Kidney (tissue), 14 donors: ENCODE measurements around the gene PGLYRP3. TPM values are rescaled to one million over a fixed set of nuclear protein-coding genes. Genes with fewer than 3 reads are reported as not detected.

Source experiments
- DNase-seq, 5 donors: peaks; one replicate each; pipeline ENCODE4 v3.0.0-alpha.2; 2013 to 2020
- FAIRE-seq: peaks from 2 replicates; lab custom pipeline; 2012; peaks lifted over from hg19 to GRCh38; lab: Jason Lieb, UNC
- H3K27ac ChIP-seq, 2 donors: one replicate each; pipeline ENCODE4 v1.7.0; 2013; ENCODE audit warnings: low read depth in 2 of 2, low read length in 2 of 2, inconsistent platforms in 1 of 2
- H3K27me3 ChIP-seq: one replicate; pipeline ENCODE4 v1.7.1; 2013; ENCODE audit warnings: low read length, inconsistent platforms; ENCODE audit not compliant: control insufficient read depth, insufficient read depth
- H3K36me3 ChIP-seq, 3 donors: one replicate each; pipeline versions ENCODE4 v1.7.0 to v1.7.1; 2013; ENCODE audit warnings: low read length in 3 of 3, control low read depth in 1 of 3, inconsistent platforms in 1 of 3; ENCODE audit not compliant: insufficient read depth in 3 of 3, control insufficient read depth in 2 of 3
- H3K4me1 ChIP-seq, 3 donors: one replicate each; pipeline versions ENCODE4 v1.7.0 to v1.7.1; 2013; ENCODE audit warnings: low read length in 3 of 3, inconsistent platforms in 1 of 3, low read depth in 1 of 3; ENCODE audit not compliant: control insufficient read depth in 2 of 3, insufficient read depth in 2 of 3
- H3K4me3 ChIP-seq, 3 donors: one replicate each; pipeline versions ENCODE4 v1.7.0 to v1.8.1; 2013; ENCODE audit warnings: low read length in 3 of 3, control low read depth in 1 of 3, inconsistent platforms in 1 of 3
- H3K9ac ChIP-seq, 3 donors: one replicate each; pipeline versions ENCODE4 v1.7.0 to v1.7.1; 2013; ENCODE audit warnings: low read length in 3 of 3, control low read depth in 1 of 3, inconsistent platforms in 1 of 3
- H3K9me3 ChIP-seq, 3 donors: one replicate each; pipeline versions ENCODE4 v1.7.0 to v1.7.1; 2013; ENCODE audit warnings: low read length in 3 of 3, control low read depth in 1 of 3, inconsistent platforms in 1 of 3; ENCODE audit not compliant: control insufficient read depth in 2 of 3, insufficient read depth in 1 of 3
- CTCF ChIP-seq: IDR thresholded peaks from 3 replicates; pipeline ENCODE4 v1.5.1; 2012; ENCODE audit warnings: mild to moderate bottlenecking, moderate library complexity, borderline replicate concordance; ENCODE audit not compliant: insufficient read depth; ENCODE audit errors: extremely low read depth
- intact Hi-C: fragments of 100-400 bp; cut with DNase I; formaldehyde crosslinking; loops from one replicate; pipeline ENCODE4 v1.11.1; 2022
- polyA plus RNA-seq: library from polyadenylated mRNA; stranded (reverse); fragments of 350-450 nt; fragmentation: Illumina TruSeq; extraction: RNeasy Lipid Tissue Mini Kit (QIAGEN cat#74804); gene quantifications from one replicate; pipeline ENCODE4 v1.2.3, GENCODE V29; 2014; ENCODE audit warnings: low read depth, low replicate concordance; ENCODE audit not compliant: insufficient read depth
- total RNA-seq: library from RNA; stranded (reverse); fragmentation: NEBNext Ultra II Directional; extraction: Animal tissue kit (Norgen Biotek cat#: 25700); gene quantifications from one replicate; pipeline ENCODE4 v1.2.1, GENCODE V29; 2021
- donor health status: control.
- donor health status: control.
- donor health status: control.
- donor health status: control.
- donor health status: control.
- donor health status: DM: yes; HTN: yes; CAD: no.
- donor health status: Normal renal cell carcinoma (clear cell type).

The PGLYRP3 gene
- total and polyA plus RNA-seq, 2 donors from 2014 or later: not detected

- no peak for TF ChIP-seq CTCF
- no peak for FAIRE-seq
- Histone ChIP-seq H3K27me3 (no peaks in the 10 kb centered on the region), H3K4me3 (no peak overlapping the region), H3K27ac (no peak overlapping the region), H3K9ac (no peak overlapping the region), H3K9me3 (no peaks in the 10 kb centered on the region), H3K4me1 (no peaks in the 10 kb centered on the region), H3K36me3 (no peaks in the 10 kb centered on the region)
- intact Hi-C loops: no loop called here
- no peak for DNase-seq
Observed at GRCh38 chr1:153271711-153272110, 41.0 kb downstream of the PGLYRP3 start.

- Histone ChIP-seq H3K9ac (no peak overlapping the region), H3K4me1 (peaks cover 0 to 4% (median 4%) of the 10 kb centered on the region in 3 donors), H3K36me3 (no peaks in the 10 kb centered on the region), H3K27me3 (peaks cover 14% of the 10 kb centered on the region), H3K4me3 (no peak overlapping the region), H3K9me3 (no peaks in the 10 kb centered on the region), H3K27ac (no peak overlapping the region)
- no peak for TF ChIP-seq CTCF
- FAIRE-seq (no peak), DNase-seq (no peak)
- intact Hi-C loops: no loop called here
Observed at GRCh38 chr1:153265457-153265856, 47.3 kb downstream of the PGLYRP3 start.

GRCh38 chr1:153262462-153263157 is 50.1 kb downstream of the PGLYRP3 start:
- DNase-seq: no peak
- no peak for FAIRE-seq
- Histone ChIP-seq H3K27me3 (peaks cover 14% of the 10 kb centered on the region), H3K4me3 (no peak overlapping the region), H3K9ac (no peak overlapping the region), H3K9me3 (no peaks in the 10 kb centered on the region), H3K27ac (no peak overlapping the region), H3K4me1 (peaks cover 0 to 4% (median 4%) of the 10 kb centered on the region in 3 donors), H3K36me3 (no peaks in the 10 kb centered on the region)
- intact Hi-C loops: no loop called here
- no peak for TF ChIP-seq CTCF

- H3K4me3 ChIP-seq: peak overlapping the region in 1 of 3 donors; percentile 27
Observed at GRCh38 chr1:153262070-153262366, 50.7 kb downstream of the PGLYRP3 start.

More at GRCh38 chr1:153262070-153262366, 50.7 kb downstream of the PGLYRP3 start:
- H3K4me1 ChIP-seq: peaks cover 0 to 4% (median 4%) of the 10 kb centered on the region in 3 donors
- H3K27me3 ChIP-seq: peaks cover 14% of the 10 kb centered on the region
- no peak for FAIRE-seq
- no peak overlapping the region for H3K9ac ChIP-seq
- intact Hi-C loops: no loop called here
- no peak overlapping the region for H3K27ac ChIP-seq
- H3K9me3 ChIP-seq: no peaks in the 10 kb centered on the region
- H3K36me3 ChIP-seq: no peaks in the 10 kb centered on the region
- peak in 1 of 5 donors; percentile 13 for DNase-seq
- TF ChIP-seq CTCF: no peak
